HL-60 (cell line): ENCODE measurements around the gene FLNC.

Source experiments
- DNase-seq, 2 experiments: peaks; one replicate each; pipeline ENCODE4 v3.0.0-alpha.2; 2010 to 2020; ENCODE audit warnings: low read depth in 1 of 2, low spot score in 1 of 2
- H3K27ac ChIP-seq: fragments of 250-450 bp; sonication (Bioruptor Pico); replicated peaks from 2 replicates; pipeline ENCODE4 v1.5.1; 2020; ENCODE audit warnings: mild to moderate bottlenecking, moderate library complexity
- H3K27me3 ChIP-seq: fragments of 250-450 bp; sonication (Bioruptor Pico); 2 replicates; pipeline ENCODE4 v1.5.1; 2021; ENCODE audit warnings: mild to moderate bottlenecking, moderate library complexity; ENCODE audit not compliant: insufficient read depth, poor library complexity, severe bottlenecking
- H3K4me3 ChIP-seq: replicated peaks from 2 replicates; pipeline ENCODE4 v1.5.1; 2011; ENCODE audit warnings: mild to moderate bottlenecking, control low read depth, low read length; ENCODE audit not compliant: insufficient read depth
- CTCF ChIP-seq: IDR thresholded peaks from one replicate; pipeline ENCODE4 v1.5.1; 2011; ENCODE audit warnings: low read length, control low read depth, inconsistent platforms; ENCODE audit not compliant: insufficient read depth
- GABPA ChIP-seq: IDR thresholded peaks from 2 replicates; pipeline ENCODE4 v1.6.1; 2012; ENCODE audit warnings: low read depth
- POLR2AphosphoS5 ChIP-seq: IDR thresholded peaks from 2 replicates; pipeline ENCODE4 v1.6.1; 2012; ENCODE audit warnings: low read depth
- REST ChIP-seq: IDR thresholded peaks from 2 replicates; pipeline ENCODE4 v1.6.1; 2012; ENCODE audit warnings: low read depth; ENCODE audit not compliant: insufficient replicate concordance
- SPI1 ChIP-seq: IDR thresholded peaks from 2 replicates; pipeline ENCODE4 v1.6.1; 2012; ENCODE audit warnings: low read depth, mild to moderate bottlenecking, borderline replicate concordance

Gene FLNC

GRCh38 chr7:128886391-128887168 lies 56.4 kb downstream of the FLNC start:
- no peak overlapping the region for H3K27ac ChIP-seq
- DNase-seq: no peak
- no peak for TF ChIP-seq REST
- TF ChIP-seq CTCF: no peak
- no peak for TF ChIP-seq SPI1
- no peak for TF ChIP-seq POLR2AphosphoS5
- no peak for TF ChIP-seq GABPA
- no peak overlapping the region for H3K4me3 ChIP-seq
- peaks cover 14% of the 10 kb centered on the region for H3K27me3 ChIP-seq

- Histone ChIP-seq H3K4me3 (no peak overlapping the region), H3K27me3 (peaks cover 17% of the 10 kb centered on the region), H3K27ac (no peak overlapping the region)
- TF ChIP-seq POLR2AphosphoS5 (no peak), GABPA (no peak), CTCF (no peak), REST (no peak), SPI1 (no peak)
- no peak for DNase-seq
Measured at GRCh38 chr7:128887169-128888038, 57.2 kb downstream of the FLNC start.

GRCh38 chr7:128888039-128888755 lies 58.0 kb downstream of the FLNC start:
- H3K27ac ChIP-seq: no peak overlapping the region
- no peak for DNase-seq
- peaks cover 17% of the 10 kb centered on the region for H3K27me3 ChIP-seq
- H3K4me3 ChIP-seq: no peak overlapping the region
- TF ChIP-seq SPI1 (no peak), GABPA (no peak), POLR2AphosphoS5 (no peak), REST (no peak), CTCF (no peak)
